Activated CD4-positive, alpha-beta T cell treated with anti-CD3 and anti-CD28 coated beads, Interleukin-2, amount 50 U/mL, for 1 hour (primary cell): ENCODE results near the gene SCYL3.
"Not testable (repeated sequence)": the region's sequence is repeated elsewhere in the genome, so short reads cannot be mapped to it uniquely, and the experiment has no call there.

Experiments
- DNase-seq: peaks from one replicate; pipeline ENCODE4 v3.0.0-alpha.2; 2020

Gene SCYL3

GRCh38 chr1:169896013-169896412, 2.3 kb upstream of the SCYL3 start:
- DNase-seq = no peak

- DNase-seq = no peak
Measured at GRCh38 chr1:169894424-169895145, 889 bp upstream of the SCYL3 start.

GRCh38 chr1:169892927-169893644, 610 bp downstream of the SCYL3 start:
- peak; percentile 16 for DNase-seq

GRCh38 chr1:169892176-169892926, 1.3 kb downstream of the SCYL3 start:
- no peak for DNase-seq

- DNase-seq = no peak
Measured at GRCh38 chr1:169891539-169891885, 2.2 kb downstream of the SCYL3 start.

- peak; percentile 25 for DNase-seq
Measured at GRCh38 chr1:169890761-169891538, 2.7 kb downstream of the SCYL3 start.

GRCh38 chr1:169889871-169890270, 3.8 kb downstream of the SCYL3 start:
- no peak for DNase-seq

GRCh38 chr1:169886931-169887330, 6.8 kb downstream of the SCYL3 start:
- no peak for DNase-seq

GRCh38 chr1:169886422-169886821, 7.3 kb downstream of the SCYL3 start:
- DNase-seq = no peak

GRCh38 chr1:169885207-169885606, 8.5 kb downstream of the SCYL3 start:
- DNase-seq = no peak

GRCh38 chr1:169884634-169885033, 9.1 kb downstream of the SCYL3 start:
- DNase-seq = no peak

GRCh38 chr1:169882039-169882511, 11.6 kb downstream of the SCYL3 start:
- no peak for DNase-seq

GRCh38 chr1:169879034-169879840, 14.5 kb downstream of the SCYL3 start:
- DNase-seq = no peak

GRCh38 chr1:169878498-169878897, 15.2 kb downstream of the SCYL3 start:
- no peak for DNase-seq

- no peak for DNase-seq
Measured at GRCh38 chr1:169877800-169878491, 15.8 kb downstream of the SCYL3 start.

- no peak for DNase-seq
Measured at GRCh38 chr1:169874229-169874628, 19.5 kb downstream of the SCYL3 start.

GRCh38 chr1:169873582-169874199, 20.0 kb downstream of the SCYL3 start:
- DNase-seq = no peak

- no peak for DNase-seq
Measured at GRCh38 chr1:169872906-169873305, 20.8 kb downstream of the SCYL3 start.

GRCh38 chr1:169871988-169872387, 21.7 kb downstream of the SCYL3 start:
- not testable (repeated sequence) for DNase-seq

- no peak for DNase-seq
Measured at GRCh38 chr1:169869426-169869825, 24.3 kb downstream of the SCYL3 start.

- no peak for DNase-seq
Measured at GRCh38 chr1:169868978-169869377, 24.7 kb downstream of the SCYL3 start.
